Fibroblast of lung (primary cell): ENCODE measurements around the gene RDH11. TPM values are rescaled to one million over a fixed set of nuclear protein-coding genes. Genes with fewer than 3 reads are reported as not detected.

Experiments
- DNase-seq, 2 donors: peaks; one replicate each; pipeline versions ENCODE4 v3.0.0 to v3.0.0-alpha.2; 2010; ENCODE audit warnings: low read depth in 2 of 2
- H2AFZ ChIP-seq: 2 replicates; pipeline ENCODE4 v1.5.1; 2012; ENCODE audit warnings: low read length, control low read depth, inconsistent platforms
- H3K27ac ChIP-seq: 2 replicates; pipeline ENCODE4 v1.5.1; 2011; ENCODE audit warnings: low read length, control low read depth; ENCODE audit not compliant: insufficient read depth
- H3K27me3 ChIP-seq: 2 replicates; pipeline ENCODE4 v1.5.1; 2011; ENCODE audit warnings: mild to moderate bottlenecking, low read length; ENCODE audit not compliant: control insufficient read depth, insufficient read depth
- H3K36me3 ChIP-seq: 2 replicates; pipeline ENCODE4 v1.5.1; 2011; ENCODE audit warnings: low read length; ENCODE audit not compliant: control insufficient read depth, insufficient read depth
- H3K4me1 ChIP-seq: 2 replicates; pipeline ENCODE4 v1.5.1; 2011; ENCODE audit warnings: low read length; ENCODE audit not compliant: control insufficient read depth, insufficient read depth; ENCODE audit errors: extremely low read depth
- H3K4me2 ChIP-seq: 2 replicates; pipeline ENCODE4 v1.5.1; 2011; ENCODE audit warnings: low read length, control low read depth; ENCODE audit not compliant: insufficient read depth; ENCODE audit errors: extremely low read depth
- H3K4me3 ChIP-seq, 4 experiments: fragments of 200-600 bp in 1 of 4; sonication (generic) in 1 of 4; replicated peaks in 1 of 4; 2 replicates each; pipeline ENCODE4 v1.5.1; 2011 to 2016; ENCODE audit warnings: low read length in 4 of 4, low read depth in 3 of 4, mild to moderate bottlenecking in 3 of 4, control low read depth in 2 of 4, inconsistent platforms in 1 of 4, mixed read lengths in 1 of 4; ENCODE audit not compliant: insufficient read depth in 1 of 4; ENCODE audit errors: control extremely low read depth in 1 of 4
- H3K79me2 ChIP-seq: 2 replicates; pipeline ENCODE4 v1.5.1; 2012; ENCODE audit warnings: mild to moderate bottlenecking, low read length, inconsistent platforms; ENCODE audit not compliant: control insufficient read depth, insufficient read depth
- H3K9ac ChIP-seq: 2 replicates; pipeline ENCODE4 v1.5.1; 2011; ENCODE audit warnings: mild to moderate bottlenecking, low read length, control low read depth; ENCODE audit not compliant: insufficient read depth
- H3K9me3 ChIP-seq: 2 replicates; pipeline ENCODE4 v1.5.1; 2012; ENCODE audit warnings: low read depth, low read length; ENCODE audit not compliant: control insufficient read depth, insufficient read depth
- H4K20me1 ChIP-seq: 2 replicates; pipeline ENCODE4 v1.5.1; 2011; ENCODE audit warnings: low read length; ENCODE audit not compliant: control insufficient read depth, insufficient read depth; ENCODE audit errors: extremely low read depth
- EZH2 ChIP-seq: IDR thresholded peaks from 2 replicates; pipeline ENCODE4 v1.5.1; 2012; ENCODE audit warnings: low read length, control low read depth, mild to moderate bottlenecking; ENCODE audit errors: missing control alignments
- polyA plus RNA-seq, 2 donors: library from polyadenylated mRNA; depleted of rRNA in 1 of 2; stranded (reverse) in 1 of 2; unstranded in 1 of 2; fragments of >200 nt; gene quantifications; 2 replicates each; pipeline ENCODE4 v1.2.1, GENCODE V29; 2011 to 2012; ENCODE audit warnings: missing spikeins in 1 of 2
- total RNA-seq: library from RNA; depleted of rRNA; stranded (reverse); fragments of >200 nt; gene quantifications from 2 replicates; pipeline ENCODE4 v1.2.1, GENCODE V29; 2014
- TF ChIP-seq, protein P1 (sequence below), 2 donors: IDR thresholded peaks in 1 of 2; conservative IDR thresholded peaks in 1 of 2; 1 replicate in 1 of 2; 2 replicates in 1 of 2; pipeline ENCODE4 v1.5.1; 2011 to 2012; ENCODE audit warnings: low read length in 2 of 2, control low read depth in 1 of 2, inconsistent platforms in 1 of 2, low read depth in 1 of 2, mild to moderate bottlenecking in 1 of 2

Gene RDH11
- total and polyA plus RNA-seq, 2 donors (not counting 1 experiment from before 2014, with no cell fraction given): 151 to 174 TPM

DNA sequence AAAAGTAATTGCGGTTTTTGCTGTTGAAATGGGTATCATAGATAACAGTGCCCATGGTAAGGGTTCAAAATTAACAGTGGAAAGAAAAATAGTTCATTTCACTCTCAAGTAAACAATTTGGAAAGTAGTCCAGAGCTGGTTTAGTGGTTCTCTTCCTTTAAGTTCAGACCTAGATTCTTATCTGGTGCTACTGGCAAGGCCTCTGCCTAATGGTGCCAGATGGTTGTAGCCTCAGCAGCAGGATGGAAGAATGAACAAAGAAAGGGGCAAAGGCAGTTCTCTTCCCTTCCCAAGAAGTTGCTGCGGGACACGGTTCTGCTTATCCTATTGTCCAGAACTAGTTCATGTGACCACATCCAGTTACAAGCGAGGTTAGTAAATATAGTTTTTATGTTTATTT is 65.4 kb downstream of the RDH11 start:
- Histone ChIP-seq H3K9ac (no peak overlapping the region), H3K79me2 (no peaks in the 10 kb centered on the region), H3K36me3 (no peaks in the 10 kb centered on the region), H3K4me3 (no peak overlapping the region), H3K27ac (no peak overlapping the region), H3K4me2 (no peak overlapping the region), H4K20me1 (no peaks in the 10 kb centered on the region), H2AFZ (no peak overlapping the region), H3K27me3 (no peaks in the 10 kb centered on the region), H3K9me3 (no peaks in the 10 kb centered on the region), H3K4me1 (no peaks in the 10 kb centered on the region)
- TF ChIP-seq, protein P1, sequence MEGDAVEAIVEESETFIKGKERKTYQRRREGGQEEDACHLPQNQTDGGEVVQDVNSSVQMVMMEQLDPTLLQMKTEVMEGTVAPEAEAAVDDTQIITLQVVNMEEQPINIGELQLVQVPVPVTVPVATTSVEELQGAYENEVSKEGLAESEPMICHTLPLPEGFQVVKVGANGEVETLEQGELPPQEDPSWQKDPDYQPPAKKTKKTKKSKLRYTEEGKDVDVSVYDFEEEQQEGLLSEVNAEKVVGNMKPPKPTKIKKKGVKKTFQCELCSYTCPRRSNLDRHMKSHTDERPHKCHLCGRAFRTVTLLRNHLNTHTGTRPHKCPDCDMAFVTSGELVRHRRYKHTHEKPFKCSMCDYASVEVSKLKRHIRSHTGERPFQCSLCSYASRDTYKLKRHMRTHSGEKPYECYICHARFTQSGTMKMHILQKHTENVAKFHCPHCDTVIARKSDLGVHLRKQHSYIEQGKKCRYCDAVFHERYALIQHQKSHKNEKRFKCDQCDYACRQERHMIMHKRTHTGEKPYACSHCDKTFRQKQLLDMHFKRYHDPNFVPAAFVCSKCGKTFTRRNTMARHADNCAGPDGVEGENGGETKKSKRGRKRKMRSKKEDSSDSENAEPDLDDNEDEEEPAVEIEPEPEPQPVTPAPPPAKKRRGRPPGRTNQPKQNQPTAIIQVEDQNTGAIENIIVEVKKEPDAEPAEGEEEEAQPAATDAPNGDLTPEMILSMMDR (conservative IDR thresholded peaks at IDR 0.05 in 1 of 2, IDR thresholded peaks at IDR 0.05 in 1 of 2; ENCODE audit: low read depth in 1 of 2, low read length in 2 of 2): no peak
- TF ChIP-seq EZH2: no peak
- no peak for DNase-seq

DNA sequence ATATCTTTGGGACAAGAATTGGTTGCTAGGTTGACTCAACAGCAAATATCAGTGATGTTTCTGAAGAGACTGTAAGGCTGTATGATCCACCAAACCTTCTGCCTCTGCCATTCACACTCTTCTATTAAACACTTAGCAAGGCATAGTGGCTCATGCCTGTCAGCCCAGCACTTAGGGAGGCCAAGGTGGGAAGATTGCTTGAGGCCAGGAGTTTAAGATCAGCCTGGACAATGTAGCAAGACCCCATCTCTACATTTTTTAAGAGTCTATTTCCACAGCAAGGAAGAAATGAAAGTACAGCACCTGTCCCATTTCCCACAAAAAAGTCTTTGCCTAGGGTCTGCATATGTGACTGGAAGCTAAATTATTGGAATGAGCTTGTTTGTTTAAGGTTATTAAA is 68.0 kb downstream of the RDH11 start:
- no peaks in the 10 kb centered on the region for H4K20me1 ChIP-seq
- H3K4me1 ChIP-seq: peaks cover 7% of the 10 kb centered on the region
- DNase-seq: no peak
- no peak overlapping the region for H3K4me3 ChIP-seq
- no peaks in the 10 kb centered on the region for H3K27me3 ChIP-seq
- TF ChIP-seq, protein P1 (conservative IDR thresholded peaks at IDR 0.05 in 1 of 2, IDR thresholded peaks at IDR 0.05 in 1 of 2; ENCODE audit: low read depth in 1 of 2, low read length in 2 of 2): no peak
- no peak for TF ChIP-seq EZH2
- no peak overlapping the region for H3K9ac ChIP-seq
- no peak overlapping the region for H3K27ac ChIP-seq
- H3K9me3 ChIP-seq: no peaks in the 10 kb centered on the region
- H3K79me2 ChIP-seq: no peaks in the 10 kb centered on the region
- no peak overlapping the region for H2AFZ ChIP-seq
- no peaks in the 10 kb centered on the region for H3K36me3 ChIP-seq
- H3K4me2 ChIP-seq: no peak overlapping the region

Other genes starting within 250 kb of the RDH11 start
- 0.77 and 0.99 TPM in 2 replicates for gene TMEM229B, start 207.0 kb downstream of the RDH11 start, total RNA-seq
- gene TMEM229B, start 207.0 kb downstream of the RDH11 start, polyA plus RNA-seq: 0.26 and 0.68 TPM in 2 replicates
- gene PLEKHH1, start 162.5 kb downstream of the RDH11 start, total RNA-seq: 0.33 and 0.77 TPM in 2 replicates
- 0.10 and 0.71 TPM in 2 replicates for gene PLEKHH1, start 162.5 kb downstream of the RDH11 start, polyA plus RNA-seq
- 12.7 and 20.8 TPM in 2 replicates for gene PIGH, start 95.5 kb downstream of the RDH11 start, total RNA-seq
- gene PIGH, start 95.5 kb downstream of the RDH11 start, polyA plus RNA-seq: 14.2 and 15.6 TPM in 2 replicates
- 2.3 and 8.4 TPM in 2 replicates for gene ARG2, start 75.8 kb downstream of the RDH11 start, total RNA-seq
- 1.9 and 3.2 TPM in 2 replicates for gene ARG2, start 75.8 kb downstream of the RDH11 start, polyA plus RNA-seq
- 63.7 and 67.9 TPM in 2 replicates for gene VTI1B, start 21.1 kb downstream of the RDH11 start, total RNA-seq
- gene VTI1B, start 21.1 kb downstream of the RDH11 start, polyA plus RNA-seq: 88.9 and 89.8 TPM in 2 replicates
- not detected in 2 replicates for gene RDH12, start 6.1 kb upstream of the RDH11 start, total RNA-seq
- not detected in 2 replicates for gene RDH12, start 6.1 kb upstream of the RDH11 start, polyA plus RNA-seq
- gene ZFYVE26, start 120.8 kb upstream of the RDH11 start, total RNA-seq: 18.7 and 22.9 TPM in 2 replicates
- 8.4 and 9.1 TPM in 2 replicates for gene ZFYVE26, start 120.8 kb upstream of the RDH11 start, polyA plus RNA-seq
- 13.1 and 16.3 TPM in 2 replicates for gene RAD51B, start 124.0 kb upstream of the RDH11 start, total RNA-seq
- gene RAD51B, start 124.0 kb upstream of the RDH11 start, polyA plus RNA-seq: 4.6 and 7.9 TPM in 2 replicates